Activated naive CD8-positive, alpha-beta T cell treated with anti-CD3 and anti-CD28 coated beads, Interleukin-2, amount 50 U/mL, for 24 hours (primary cell): Measurements from ENCODE around the gene CENPVL1.

ENCODE experiments used
- ATAC-seq: fragments of 150-1000 bp; cut with Tn5 transposase; one replicate; pipeline ENCODE4 v1.10.0; 2021
- DNase-seq: peaks from one replicate; pipeline ENCODE4 v3.0.0; 2021
- H3K27ac Mint-ChIP-seq: one replicate; pipeline ENCODE4 v1.8.0; 2021; ENCODE audit warnings: mild to moderate bottlenecking, mixed read lengths
- H3K27me3 Mint-ChIP-seq: one replicate; pipeline ENCODE4 v1.8.0; 2021; ENCODE audit warnings: mixed read lengths
- H3K36me3 Mint-ChIP-seq: one replicate; pipeline ENCODE4 v1.8.0; 2021; ENCODE audit warnings: low read depth, mixed read lengths
- H3K4me1 Mint-ChIP-seq: one replicate; pipeline ENCODE4 v1.8.0; 2021; ENCODE audit warnings: mixed read lengths
- H3K4me3 Mint-ChIP-seq: one replicate; pipeline ENCODE4 v1.8.0; 2021; ENCODE audit warnings: mild to moderate bottlenecking, moderate library complexity, mixed read lengths
- H3K9me3 Mint-ChIP-seq: one replicate; pipeline ENCODE4 v1.8.0; 2021; ENCODE audit warnings: mixed read lengths

Gene CENPVL1

DNA sequence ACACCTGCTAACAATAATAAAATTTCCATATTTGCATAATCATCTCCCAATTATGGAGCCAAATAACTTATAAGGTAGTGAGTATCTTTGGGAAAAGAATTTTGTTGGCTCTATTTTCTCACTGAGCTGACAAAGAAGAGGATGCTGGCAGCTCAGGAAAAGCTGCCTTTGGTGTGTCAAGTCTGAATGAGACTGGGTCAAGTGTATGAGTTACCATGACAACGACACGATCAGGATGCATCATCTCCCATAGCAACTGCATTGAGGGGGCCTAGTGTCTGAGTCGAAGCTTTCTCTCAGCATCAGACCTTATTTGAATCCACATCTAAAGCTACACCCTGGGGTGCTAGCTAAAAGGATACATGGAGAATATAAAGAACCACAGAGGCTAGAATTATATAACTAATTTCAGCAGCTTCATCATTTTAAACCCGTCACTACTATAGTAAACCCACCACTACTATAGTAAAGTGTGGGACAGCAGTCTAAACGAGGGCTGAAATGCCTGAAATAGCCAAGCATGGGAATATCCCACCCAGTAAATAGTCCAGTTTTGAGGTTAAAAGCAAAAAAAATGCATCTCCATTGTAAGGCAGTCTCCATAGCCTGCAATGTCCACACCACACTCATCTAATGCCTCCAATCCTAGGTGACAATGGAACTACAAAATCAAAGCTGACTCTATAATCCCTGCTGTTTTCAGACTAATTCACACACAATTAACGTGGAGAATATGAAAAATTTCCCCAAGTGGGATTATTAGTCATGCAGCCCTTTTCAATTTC, 48.9 kb downstream of the CENPVL1 start:
- Mint-ChIP-seq H3K4me3 (no peak overlapping the region), H3K27me3 (peaks cover 4% of the 10 kb centered on the region), H3K9me3 (no peaks in the 10 kb centered on the region), H3K36me3 (no peaks in the 10 kb centered on the region), H3K4me1 (no peaks in the 10 kb centered on the region), H3K27ac (no peak overlapping the region)
- ATAC-seq (no peak), DNase-seq (no peak)

DNA sequence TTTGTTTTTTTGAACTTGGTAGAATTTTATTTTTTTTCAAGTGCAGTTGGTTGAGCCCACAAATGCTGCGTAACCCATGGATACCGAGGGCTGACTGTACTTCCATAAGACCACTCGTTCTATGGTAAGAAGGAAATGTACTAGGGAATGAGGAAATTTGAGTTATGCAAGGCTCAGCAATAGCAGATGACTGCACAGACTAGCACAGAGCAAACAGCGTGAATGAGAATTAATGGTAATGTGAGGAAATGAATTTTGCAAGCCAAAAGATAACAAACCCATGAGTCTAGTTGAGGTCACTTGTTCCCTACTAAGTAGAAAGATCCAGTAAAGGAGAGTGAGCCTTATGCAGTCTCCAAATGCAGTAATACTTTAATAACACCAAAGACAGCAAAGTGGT, 50.3 kb downstream of the CENPVL1 start:
- no peaks in the 10 kb centered on the region for H3K36me3 Mint-ChIP-seq
- H3K9me3 Mint-ChIP-seq, result no peaks in the 10 kb centered on the region
- no peak for ATAC-seq
- no peaks in the 10 kb centered on the region for H3K4me1 Mint-ChIP-seq
- H3K27me3 Mint-ChIP-seq, result peaks cover 2% of the 10 kb centered on the region
- DNase-seq, result no peak
- H3K27ac Mint-ChIP-seq, result no peak overlapping the region
- H3K4me3 Mint-ChIP-seq, result no peak overlapping the region
